ENCODE results near the gene KCND2. TPM values are rescaled to one million over a fixed set of nuclear protein-coding genes. Genes with fewer than 3 reads are reported as not detected.

The KCND2 gene
- total and polyA plus RNA-seq, 2 of the 4 experiments (the other 2 are of a cell fraction): under 0.01 TPM; not detected in 1

GRCh38 chr7:120293027-120293426, 20.1 kb downstream of the KCND2 start:
- dilution Hi-C loops (cut with HindIII; ENCODE audit: low sequenced_read_pairs, unreplicated experiment) (no loop called here), intact Hi-C loops (cut with micrococcal nuclease) (no loop called here), in situ Hi-C loops (cut with MboI; ENCODE audit: low sequenced_read_pairs) (no loop called here)
- Histone ChIP-seq H3K4me1 (ENCODE audit: control insufficient read depth, insufficient read depth, low read length) (no peaks in the 10 kb centered on the region), H4K5ac (ENCODE audit: low read depth, low read length) (no peak overlapping the region), H3K23ac (ENCODE audit: low read depth, low read length) (no peak overlapping the region), H4K91ac (ENCODE audit: insufficient read depth, low read depth, low read length) (no peak overlapping the region), H3K79me1 (ENCODE audit: low read depth in 1 of 2, low read length in 2 of 2) (no peaks in the 10 kb centered on the region), H2BK20ac (ENCODE audit: low read depth, low read length) (no peak overlapping the region), H2BK120ac (ENCODE audit: low read depth, low read length) (no peak overlapping the region), H4K8ac (ENCODE audit: low read depth in 2 of 2, low read length in 2 of 2) (no peak overlapping the region), H3K4me3 (ENCODE audit: insufficient read depth, low read depth, low read length) (no peak overlapping the region), H2AK5ac (ENCODE audit: low read depth, low read length) (no peak overlapping the region), H3K27ac (ENCODE audit: insufficient read depth, low read length) (no peak overlapping the region), H3K14ac (replicated peaks; ENCODE audit: low read depth, low read length) (no peak overlapping the region), H3K18ac (ENCODE audit: low read depth, low read length) (no peak overlapping the region), H3K36me3 (ENCODE audit: control insufficient read depth, insufficient read depth, low read length) (no peaks in the 10 kb centered on the region), H3K9me3 (ENCODE audit: control insufficient read depth, insufficient read depth, low read length) (no peaks in the 10 kb centered on the region), H2AFZ (replicated peaks; ENCODE audit: low read length, poor library complexity) (no peak overlapping the region), H3K4ac (ENCODE audit: low read depth, low read length) (no peak overlapping the region), H3K27me3 (ENCODE audit: control insufficient read depth, insufficient read depth, low read length) (no peaks in the 10 kb centered on the region), H4K20me1 (ENCODE audit: insufficient read depth, low read length) (no peaks in the 10 kb centered on the region), H2BK5ac (ENCODE audit: low read depth, low read length, poor library complexity, severe bottlenecking) (no peak overlapping the region), H3K56ac (ENCODE audit: extremely low read depth, insufficient read depth, low read length) (no peak overlapping the region), H2BK15ac (ENCODE audit: low read depth, low read length) (no peak overlapping the region), H3K9me1 (ENCODE audit: insufficient read depth, low read length) (no peaks in the 10 kb centered on the region), H3K4me2 (ENCODE audit: low read depth, low read length) (no peak overlapping the region), H2AK9ac (replicated peaks; ENCODE audit: low read depth, low read length, poor library complexity) (no peak overlapping the region), H3K9ac (ENCODE audit: low read depth, low read length) (no peak overlapping the region)
- CTCF ChIA-PET: no interaction called here
- DNase-seq (no peak), ATAC-seq (ENCODE audit: low read depth) (no peak)
- TF ChIP-seq FOS (IDR thresholded peaks at IDR 0.05; ENCODE audit: low read depth, low read length) (no peak), RFX5 (IDR thresholded peaks at IDR 0.05; ENCODE audit: low read depth, low read length) (no peak), MXI1 (IDR thresholded peaks at IDR 0.05; ENCODE audit: borderline replicate concordance, low read depth, low read length) (no peak), CHD1 (IDR thresholded peaks at IDR 0.05; ENCODE audit: low read depth, low read length) (no peak), POLR2A (IDR thresholded peaks at IDR 0.05; ENCODE audit: low read depth, low read length) (no peak), NFE2L2 (IDR thresholded peaks at IDR 0.05; ENCODE audit: low read depth, low read length) (no peak), RAD21 (IDR thresholded peaks at IDR 0.05; ENCODE audit: low read length) (no peak), SMC3 (IDR thresholded peaks at IDR 0.05; ENCODE audit: low read depth, low read length) (no peak), CTCF (conservative IDR thresholded peaks at IDR 0.05; ENCODE audit: low read depth, low read length) (no peak), MAZ (IDR thresholded peaks at IDR 0.05; ENCODE audit: borderline replicate concordance, low read depth, low read length) (no peak), USF2 (IDR thresholded peaks at IDR 0.05; ENCODE audit: low read depth, low read length) (no peak), MAFK (IDR thresholded peaks at IDR 0.05; ENCODE audit: low read depth, low read length) (no peak), ELK1 (IDR thresholded peaks at IDR 0.05; ENCODE audit: borderline replicate concordance, low read depth, low read length) (no peak), RCOR1 (IDR thresholded peaks at IDR 0.05; ENCODE audit: insufficient replicate concordance, low read length) (no peak), BHLHE40 (IDR thresholded peaks at IDR 0.05; ENCODE audit: low read depth, low read length) (no peak), CEBPB (IDR thresholded peaks at IDR 0.05; ENCODE audit: low read depth, low read length) (no peak)
- POLR2A ChIA-PET (ENCODE audit: unreplicated experiment): no interaction called here
- no TSS peak for BruUV-seq (replicated peaks)
